Measurements from ENCODE around the gene PTH2R.

Gene PTH2R

DNA sequence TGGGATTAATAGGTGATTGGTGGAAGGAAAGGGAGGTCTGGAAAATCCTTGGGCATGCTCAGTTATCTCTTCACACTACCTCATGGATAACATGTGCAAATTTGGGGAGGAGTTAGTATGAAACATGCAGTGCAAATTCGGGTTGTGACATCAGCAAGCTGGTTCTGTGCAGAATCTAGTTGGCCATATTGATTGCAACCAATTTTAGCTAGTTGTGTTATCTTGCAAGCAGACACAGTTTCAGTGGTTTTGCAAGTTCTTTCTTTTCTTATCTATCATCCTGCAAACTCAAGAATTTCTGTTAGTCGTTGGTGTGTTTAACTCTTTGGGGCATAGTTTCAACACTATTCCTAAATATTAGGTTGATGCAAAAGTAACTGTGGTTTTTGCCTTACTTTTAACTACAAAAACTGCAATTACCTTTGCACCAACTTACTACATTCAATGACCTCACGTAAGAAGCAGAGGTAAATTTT lies 135.4 kb downstream of the PTH2R start:
- H3K4me1 Mint-ChIP-seq, result no peaks in the 10 kb centered on the region
- peaks cover 1% of the 10 kb centered on the region for H3K27me3 Mint-ChIP-seq
- no peak overlapping the region for H3K27ac Mint-ChIP-seq
- H3K36me3 Mint-ChIP-seq, result no peaks in the 10 kb centered on the region
- H3K9me3 Mint-ChIP-seq, result peaks cover 4% of the 10 kb centered on the region
- H3K4me3 Mint-ChIP-seq, result no peak overlapping the region

DNA sequence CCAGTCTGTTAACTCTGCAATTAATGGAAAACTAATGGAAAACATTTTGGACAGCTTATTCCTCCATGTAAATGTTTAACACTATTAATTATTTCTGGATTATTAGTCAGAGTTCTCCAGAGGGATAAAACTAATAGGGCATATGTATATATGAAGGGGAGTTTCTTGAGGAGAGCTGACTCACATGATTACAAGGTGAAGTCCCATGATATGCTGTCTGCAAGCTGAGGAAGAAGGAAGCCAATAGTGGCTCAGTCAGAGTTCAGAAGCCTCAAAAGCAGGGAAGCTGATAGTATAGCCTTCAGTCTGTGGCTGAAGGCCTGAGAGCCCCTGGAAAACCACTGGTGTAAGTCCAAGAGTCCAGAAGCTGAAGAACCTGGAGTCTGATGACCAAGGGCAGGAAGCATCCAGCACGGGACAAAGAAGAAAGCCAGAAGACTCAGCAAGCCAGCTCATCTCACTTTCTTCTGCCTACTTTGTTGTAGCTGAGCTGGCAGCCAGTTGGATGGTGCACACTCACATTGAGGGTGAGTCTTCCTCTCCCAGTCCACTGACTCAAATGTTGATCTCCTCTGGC lies 136.0 kb downstream of the PTH2R start:
- H3K4me3 Mint-ChIP-seq, result no peak overlapping the region
- H3K27me3 Mint-ChIP-seq, result peaks cover 1% of the 10 kb centered on the region
- H3K27ac Mint-ChIP-seq, result no peak overlapping the region
- H3K4me1 Mint-ChIP-seq, result no peaks in the 10 kb centered on the region
- peaks cover 4% of the 10 kb centered on the region for H3K9me3 Mint-ChIP-seq
- H3K36me3 Mint-ChIP-seq, result no peaks in the 10 kb centered on the region

Measured in activated naive CD4-positive, alpha-beta T cell treated with anti-CD3 and anti-CD28 coated beads, Interleukin-2, amount 50 U/mL, for 24 hours (primary cell).